Caco-2 (cell line): Measurements from ENCODE around the gene GALR2. TPM values are rescaled to one million over a fixed set of nuclear protein-coding genes. Genes with fewer than 3 reads are reported as not detected.

Experiments used
- BruUV-seq: library from RNA; stranded (reverse); fragments of 400-500 nt; replicated peaks from 2 replicates; lab custom pipeline; 2021; lab: Mats Ljungman, UMichigan
- CTCF ChIA-PET: fragments of 300-600 bp; sonication (Branson Sonifier 250); formaldehyde crosslinking; loops from one replicate; lab custom pipeline; 2022; ENCODE audit warnings: antibody characterized with exemption; lab: Charles Lee
- POLR2A ChIA-PET: fragments of 300-600 bp; sonication (Branson Sonifier 250); formaldehyde crosslinking; loops from one replicate; lab custom pipeline; 2022; ENCODE audit warnings: antibody characterized with exemption; lab: Charles Lee
- DNase-seq, 2 experiments: peaks; one replicate each; pipeline versions ENCODE4 v3.0.0 to v3.0.0-alpha.2; 2020 to 2022
- H3K27me3 ChIP-seq: replicated peaks from 2 replicates; pipeline ENCODE4 v1.6.0; 2011; ENCODE audit warnings: low read length; ENCODE audit not compliant: control insufficient read depth, insufficient read depth
- H3K36me3 ChIP-seq: 2 replicates; pipeline ENCODE4 v1.5.1; 2011; ENCODE audit warnings: low read length; ENCODE audit not compliant: control insufficient read depth, insufficient read depth
- H3K4me1 ChIP-seq: fragments of 250-450 bp; sonication (Bioruptor Pico); 2 replicates; pipeline ENCODE4 v1.5.1; 2020; ENCODE audit warnings: mild to moderate bottlenecking
- H3K4me3 ChIP-seq: 2 replicates; pipeline ENCODE4 v1.5.1; 2011; ENCODE audit warnings: low read depth, mild to moderate bottlenecking, control low read depth, low read length
- H3K9me3 ChIP-seq: fragments of 250-450 bp; sonication (Bioruptor Pico); 2 replicates; pipeline ENCODE4 v1.5.1; 2020; ENCODE audit warnings: mild to moderate bottlenecking, moderate library complexity
- H3K27ac Mint-ChIP-seq: one replicate; pipeline ENCODE4 v1.8.0; 2022; ENCODE audit warnings: mixed read lengths; ENCODE audit not compliant: unreplicated experiment
- H3K27me3 Mint-ChIP-seq: one replicate; pipeline ENCODE4 v1.8.0; 2022; ENCODE audit warnings: mixed read lengths; ENCODE audit not compliant: insufficient read depth, unreplicated experiment
- H3K36me3 Mint-ChIP-seq: one replicate; pipeline ENCODE4 v1.8.0; 2022; ENCODE audit warnings: mild to moderate bottlenecking, mixed read lengths; ENCODE audit not compliant: insufficient read depth, unreplicated experiment
- H3K4me1 Mint-ChIP-seq: one replicate; pipeline ENCODE4 v1.8.0; 2022; ENCODE audit warnings: low read depth, mixed read lengths; ENCODE audit not compliant: unreplicated experiment
- H3K4me3 Mint-ChIP-seq: one replicate; pipeline ENCODE4 v1.8.0; 2022; ENCODE audit warnings: mild to moderate bottlenecking, moderate library complexity, mixed read lengths; ENCODE audit not compliant: unreplicated experiment
- H3K9me3 Mint-ChIP-seq: one replicate; pipeline ENCODE4 v1.8.0; 2022; ENCODE audit warnings: mixed read lengths; ENCODE audit not compliant: unreplicated experiment
- CTCF ChIP-seq, 2 experiments: fragments of 200-600 bp in 1 of 2; IDR thresholded peaks; 1 replicate in 1 of 2; 2 replicates in 1 of 2; pipeline versions ENCODE4 v1.5.1 to v1.8.0; 2011 to 2022; ENCODE audit warnings: antibody characterized with exemption in 1 of 2, control low read depth in 1 of 2, inconsistent platforms in 1 of 2, low read depth in 1 of 2, low read length in 1 of 2, mild to moderate bottlenecking in 1 of 2, moderate library complexity in 1 of 2; ENCODE audit not compliant: insufficient read depth in 1 of 2, severe bottlenecking in 1 of 2, unreplicated experiment in 1 of 2
- intact Hi-C: fragments of 100-400 bp; cut with micrococcal nuclease; formaldehyde crosslinking; loops from one replicate; pipeline ENCODE4 v1.10.0; 2022; ENCODE audit not compliant: unreplicated experiment
- total RNA-seq: library from RNA; stranded (reverse); gene quantifications from 2 replicates; pipeline ENCODE4 v1.2.3, GENCODE V29; 2022

Gene GALR2
- total RNA-seq, 1 experiment from 2014 or later, result 0.50 TPM

- H3K4me1 ChIP-seq, result no peaks in the 10 kb centered on the region
- Mint-ChIP-seq H3K27me3 (no peaks in the 10 kb centered on the region), H3K27ac (no peak overlapping the region), H3K36me3 (peaks cover 74% of the 10 kb centered on the region), H3K9me3 (no peaks in the 10 kb centered on the region), H3K4me1 (no peaks in the 10 kb centered on the region), H3K4me3 (no peak overlapping the region)
- H3K4me3 ChIP-seq, result no peak overlapping the region
- intact Hi-C loops, result no loop called here
- DNase-seq, result no peak
- H3K27me3 ChIP-seq, result no peaks in the 10 kb centered on the region
- POLR2A ChIA-PET, result interaction anchor here (0.6 kb wide), 1 partner anchor 315 kb away, joined by 9 read pairs; no protein-coding TSS in a partner anchor
- CTCF ChIA-PET, result interaction anchor here (0.7 kb wide), 1 partner anchor 43 kb away, joined by 4 read pairs; no protein-coding TSS in a partner anchor
- no peaks in the 10 kb centered on the region for H3K9me3 ChIP-seq
- TF ChIP-seq CTCF (IDR thresholded peaks at IDR 0.05; ENCODE audit: insufficient read depth in 1 of 2, low read depth in 1 of 2, low read length in 1 of 2, severe bottlenecking in 1 of 2, unreplicated experiment in 1 of 2), result no peak
- BruUV-seq, result no TSS peak
- H3K36me3 ChIP-seq, result peaks cover 8% of the 10 kb centered on the region
Observed at GRCh38 chr17:76065775-76066174, 8.8 kb upstream of the GALR2 start.

GRCh38 chr17:76071531-76072147 is 2.9 kb upstream of the GALR2 start:
- peaks cover 41% of the 10 kb centered on the region for H3K36me3 Mint-ChIP-seq
- Histone ChIP-seq H3K4me1 (0 out of 2 replicates have a peak, but pooled peaks cover 5% of the 10 kb centered on the region), H3K4me3 (peak overlapping the region; percentile 83), H3K36me3 (peaks cover 2% of the 10 kb centered on the region; the same call in 1 of the 2 replicates), H3K9me3 (no peaks in the 10 kb centered on the region), H3K27me3 (no peaks in the 10 kb centered on the region; the same call in 1 of the 2 replicates)
- TSS peak; percentile 73 for BruUV-seq
- DNase-seq, result no peak
- intact Hi-C loops, result loop anchor here (1.0 kb wide), 1 partner anchor 67 kb away; no protein-coding TSS in a partner anchor
- H3K4me3 Mint-ChIP-seq, result peak overlapping the region; percentile 97
- H3K27ac Mint-ChIP-seq, result peak overlapping the region; percentile 91
- TF ChIP-seq CTCF (IDR thresholded peaks at IDR 0.05; ENCODE audit: insufficient read depth in 1 of 2, low read depth in 1 of 2, low read length in 1 of 2, severe bottlenecking in 1 of 2, unreplicated experiment in 1 of 2), result no peak
- ChIA-PET POLR2A (interaction anchor here (0.6 to 1.0 kb wide), 3 partner anchors 14 to 216 kb away, joined by 3 to 7 read pairs (median 3); partner anchors contain the start of gene WBP2), CTCF (interaction anchor here (0.6 to 1.2 kb wide), 3 partner anchors 35 to 61 kb away, joined by 3 to 8 read pairs (median 4); no protein-coding TSS in a partner anchor)
- peaks cover 8% of the 10 kb centered on the region for H3K27me3 Mint-ChIP-seq
- H3K4me1 Mint-ChIP-seq, result peaks cover 9% of the 10 kb centered on the region
- H3K9me3 Mint-ChIP-seq, result no peaks in the 10 kb centered on the region

GRCh38 chr17:76072148-76072858 is 2.3 kb upstream of the GALR2 start, which contains the start of gene SRP68:
Gene SRP68 (minus strand): TSS chr17:76072517. CDS start chr17:76072491, 26 bp downstream.
- intact Hi-C loops, result loop anchor here (1.0 kb wide), 1 partner anchor 66 kb away; no protein-coding TSS in a partner anchor

More at GRCh38 chr17:76072148-76072858, 2.3 kb upstream of the GALR2 start, which contains the start of gene SRP68:
- H3K27ac Mint-ChIP-seq, result peak within 1 kb of the TSS; percentile 91
- no peaks in the 10 kb centered on the region for H3K36me3 ChIP-seq
- peak; percentile 96 to 97 for DNase-seq
- H3K4me3 ChIP-seq, result peak within 1 kb of the TSS; percentile 83
- H3K36me3 Mint-ChIP-seq, result peaks cover 42% of the 10 kb centered on the region
- H3K4me1 ChIP-seq, result 0 out of 2 replicates have a peak, but pooled peaks cover 5% of the 10 kb centered on the region
- BruUV-seq, result no TSS peak
- TF ChIP-seq CTCF (IDR thresholded peaks at IDR 0.05; ENCODE audit: insufficient read depth in 1 of 2, low read depth in 1 of 2, low read length in 1 of 2, severe bottlenecking in 1 of 2, unreplicated experiment in 1 of 2), result no peak
- ChIA-PET POLR2A (interaction anchor here (0.5 to 1.0 kb wide), 9 partner anchors 13 to 312 kb away, joined by 3 to 8 read pairs (median 3); partner anchors contain the start of gene PRPSAP1), CTCF (interaction anchor here (0.6 to 1.0 kb wide), 3 partner anchors 35 to 82 kb away, joined by 3 to 4 read pairs (median 3); no protein-coding TSS in a partner anchor)
- peak within 1 kb of the TSS; percentile 97 for H3K4me3 Mint-ChIP-seq
- peaks cover 9% of the 10 kb centered on the region for H3K4me1 Mint-ChIP-seq
- H3K9me3 Mint-ChIP-seq, result no peaks in the 10 kb centered on the region
- no peaks in the 10 kb centered on the region; the same call in none of the 2 replicates for H3K27me3 ChIP-seq
- no peaks in the 10 kb centered on the region for H3K9me3 ChIP-seq
- peaks cover 12% of the 10 kb centered on the region for H3K27me3 Mint-ChIP-seq
